ENCODE data around the gene CD248.
"Not testable (repeated sequence)": the region's sequence is repeated elsewhere in the genome, so short reads cannot be mapped to it uniquely, and the experiment has no call there.

Gene CD248

DNA sequence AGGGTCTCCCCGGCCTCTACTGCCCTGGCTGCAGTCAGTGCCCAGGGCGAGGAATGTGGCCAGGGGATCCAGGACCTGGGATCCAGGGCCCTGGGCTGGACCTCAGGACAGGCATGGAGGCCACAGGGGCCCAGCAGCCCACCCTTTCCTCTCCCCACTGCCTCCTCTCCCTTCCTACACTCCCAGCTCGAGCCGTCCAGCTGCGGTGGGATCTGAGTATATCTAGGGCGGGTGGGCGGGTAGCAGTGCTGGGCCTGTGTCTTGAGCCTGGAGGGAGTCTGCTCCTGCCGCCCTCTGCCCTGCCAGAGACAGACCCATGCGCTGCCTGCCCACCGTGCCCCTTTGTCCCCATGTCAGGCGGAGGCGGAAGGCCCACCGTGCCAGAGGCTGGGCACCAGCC is 40.2 kb downstream of the CD248 start:
- DNase-seq (ENCODE audit: low read depth): not testable (repeated sequence)

DNA sequence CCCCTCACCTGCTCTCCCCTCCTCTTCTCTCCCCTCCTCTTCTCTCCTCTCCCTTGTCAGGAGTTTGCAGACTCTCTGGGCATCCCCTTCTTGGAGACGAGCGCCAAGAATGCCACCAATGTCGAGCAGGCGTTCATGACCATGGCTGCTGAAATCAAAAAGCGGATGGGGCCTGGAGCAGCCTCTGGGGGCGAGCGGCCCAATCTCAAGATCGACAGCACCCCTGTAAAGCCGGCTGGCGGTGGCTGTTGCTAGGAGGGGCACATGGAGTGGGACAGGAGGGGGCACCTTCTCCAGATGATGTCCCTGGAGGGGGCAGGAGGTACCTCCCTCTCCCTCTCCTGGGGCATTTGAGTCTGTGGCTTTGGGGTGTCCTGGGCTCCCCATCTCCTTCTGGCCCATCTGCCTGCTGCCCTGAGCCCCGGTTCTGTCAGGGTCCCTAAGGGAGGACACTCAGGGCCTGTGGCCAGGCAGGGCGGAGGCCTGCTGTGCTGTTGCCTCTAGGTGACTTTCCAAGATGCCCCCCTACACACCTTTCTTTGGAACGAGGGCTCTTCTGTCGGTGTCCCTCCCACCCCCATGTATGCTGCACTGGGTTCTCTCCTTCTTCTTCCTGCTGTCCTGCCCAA is 40.7 kb downstream of the CD248 start:
- no peak for DNase-seq (ENCODE audit: low read depth)

DNA sequence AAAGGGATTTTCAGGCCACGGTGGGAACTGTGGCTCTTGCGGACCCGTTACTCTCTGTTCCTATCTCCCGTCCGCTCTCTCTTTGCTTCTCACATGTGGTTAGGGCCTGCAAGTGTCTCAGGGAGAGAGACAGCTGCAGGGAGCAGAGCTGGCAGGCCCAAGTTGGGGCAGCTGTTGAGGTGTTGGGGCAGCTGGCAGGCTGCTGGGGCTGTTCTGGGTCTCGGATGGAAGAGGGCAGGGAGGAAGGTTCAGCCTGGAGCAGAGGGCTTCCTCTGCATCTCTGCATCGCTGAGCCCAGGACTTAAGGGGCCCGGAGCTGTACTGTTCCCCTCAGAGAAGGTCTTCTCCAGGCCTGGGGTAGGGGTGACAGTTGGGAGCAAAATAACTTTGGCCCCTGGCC is 41.4 kb downstream of the CD248 start:
- no peak for DNase-seq (ENCODE audit: low read depth)

DNA sequence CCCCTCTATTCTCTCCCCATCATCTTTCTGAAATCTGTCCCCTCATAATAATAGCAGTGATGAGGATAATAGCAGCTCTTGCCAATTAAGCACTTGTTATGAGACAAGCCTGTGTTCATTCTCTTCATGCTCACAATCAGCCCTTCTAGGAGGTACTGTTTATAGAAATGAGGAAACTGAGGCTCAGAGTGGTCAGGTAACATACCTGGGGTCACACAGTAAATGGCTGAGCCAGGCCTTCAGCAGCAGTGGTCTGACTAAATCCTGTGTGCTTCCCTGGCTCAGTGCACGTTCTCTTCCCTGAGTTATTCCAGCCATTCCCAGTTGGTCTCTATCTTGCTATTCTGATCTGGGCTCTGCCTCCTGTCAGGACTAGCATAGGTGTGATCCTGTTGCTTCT is 42.6 kb downstream of the CD248 start:
- no peak for DNase-seq (ENCODE audit: low read depth)

DNA sequence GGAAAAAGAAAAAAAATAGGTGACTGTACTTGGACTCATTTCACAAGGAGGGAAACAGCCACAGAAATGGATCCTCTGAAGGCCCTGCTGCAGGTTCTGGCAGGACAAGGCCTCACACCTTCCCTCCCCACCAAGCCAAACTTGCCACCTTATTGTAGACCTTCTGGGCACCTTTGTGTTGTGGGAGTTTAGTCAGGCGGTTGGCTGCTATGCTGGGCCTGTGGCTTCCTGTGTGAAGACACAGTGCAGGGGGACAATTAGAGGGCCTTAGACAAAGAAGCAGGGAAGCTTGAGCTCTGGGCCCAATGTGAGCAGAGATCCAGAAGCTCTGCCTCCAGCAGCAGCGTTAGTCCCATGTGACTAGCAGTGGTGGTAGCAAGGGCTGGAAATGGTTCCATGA is 44.2 kb downstream of the CD248 start:
- DNase-seq (ENCODE audit: low read depth): no peak

DNA sequence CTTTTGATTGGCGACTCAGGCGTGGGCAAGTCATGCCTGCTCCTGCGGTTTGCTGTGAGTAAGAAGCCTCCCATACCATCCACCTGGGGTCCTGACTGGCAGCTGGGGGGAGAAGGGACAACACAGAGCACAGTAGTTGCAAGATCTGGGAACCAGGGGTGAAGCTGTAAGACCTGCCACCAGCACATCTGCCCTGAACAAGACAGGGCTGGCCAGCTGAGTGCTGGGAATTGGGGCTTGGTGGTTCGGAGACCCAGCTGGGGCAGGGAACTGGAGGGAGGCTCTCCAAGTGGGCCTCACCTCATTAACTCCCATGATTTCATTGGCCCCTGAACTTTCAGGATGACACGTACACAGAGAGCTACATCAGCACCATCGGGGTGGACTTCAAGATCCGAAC is 45.0 kb downstream of the CD248 start:
- DNase-seq (ENCODE audit: low read depth): no peak

DNA sequence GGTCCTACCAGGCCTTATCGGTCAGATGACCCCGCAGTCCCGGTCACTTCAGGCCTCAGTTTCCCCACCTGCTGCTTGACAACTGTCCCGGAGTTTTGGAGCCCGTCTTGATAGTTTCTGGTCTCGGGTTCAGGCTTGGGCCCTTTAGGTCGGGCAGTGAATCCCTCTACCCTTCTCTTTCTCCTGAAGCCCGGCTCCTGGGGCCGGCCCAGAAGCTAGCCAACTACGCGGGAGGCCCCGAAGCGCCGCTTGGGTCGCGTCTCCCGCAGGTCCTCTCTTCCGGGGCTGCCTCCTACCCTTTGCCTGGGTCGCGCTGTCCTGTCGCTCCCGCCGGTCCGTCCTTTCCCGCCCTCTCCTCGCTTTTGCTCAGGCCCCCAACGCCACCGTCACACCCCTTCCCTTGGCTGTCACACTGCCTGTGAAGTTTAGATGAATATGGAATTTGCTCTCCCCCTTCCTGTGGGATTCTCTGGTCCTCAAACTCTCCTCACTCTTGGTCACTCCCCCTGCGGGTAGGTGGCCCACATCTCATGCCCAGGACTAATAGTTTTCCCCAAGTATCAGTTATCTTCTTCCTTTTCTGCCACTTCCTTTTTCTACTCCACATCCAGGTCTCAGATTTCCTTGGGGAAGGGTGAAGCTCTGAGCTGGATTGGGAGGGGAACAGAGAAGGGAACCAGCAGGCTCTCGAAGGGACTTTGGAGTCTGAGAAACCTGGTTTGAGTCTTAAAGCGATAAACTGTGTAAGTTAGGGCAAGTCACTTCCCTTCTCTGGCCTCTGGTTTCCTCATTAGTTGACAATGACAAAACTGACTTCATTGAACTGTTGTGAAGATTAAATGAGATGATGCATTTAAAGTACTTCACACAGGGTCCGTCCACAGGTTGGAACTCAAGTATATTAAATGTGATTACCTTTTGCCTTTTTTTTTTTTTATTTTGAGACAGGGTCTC is 47.6 kb downstream of the CD248 start:
- no peak for DNase-seq (ENCODE audit: low read depth)

DNA sequence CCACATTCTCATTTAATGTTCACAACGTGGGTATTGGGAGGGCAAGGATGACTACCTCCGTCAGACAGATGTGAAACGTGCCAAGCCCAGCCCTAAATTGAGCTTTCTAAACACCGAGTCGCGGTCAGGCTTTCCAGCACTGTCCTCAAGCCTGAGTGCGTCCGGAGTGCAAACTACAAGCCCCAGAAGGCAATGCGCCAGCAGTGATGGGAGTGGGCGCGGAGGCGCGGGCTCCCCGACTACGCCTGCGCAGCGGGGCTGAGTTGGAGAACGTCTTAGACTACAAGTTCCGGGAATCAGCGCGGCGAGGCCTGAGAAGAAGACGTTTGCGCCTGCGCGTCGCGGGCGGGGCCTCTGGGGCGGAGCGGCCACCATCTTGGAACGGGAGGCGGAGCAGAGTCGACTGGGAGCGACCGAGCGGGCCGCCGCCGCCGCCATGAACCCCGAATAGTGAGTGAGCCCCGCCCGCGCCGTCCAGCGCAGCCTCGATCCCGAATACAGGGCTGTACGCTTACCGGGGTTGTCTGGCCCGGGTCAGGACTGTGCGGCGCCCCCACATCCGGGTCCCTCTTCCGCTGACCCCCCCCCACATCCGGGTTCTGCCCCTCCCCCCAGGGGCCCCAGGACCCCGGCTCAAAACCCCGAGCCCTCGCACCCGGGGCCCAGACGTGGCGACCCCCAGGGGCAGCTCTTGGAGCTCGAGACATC is 48.4 kb downstream of the CD248 start, which contains the start of gene RAB1B:
Gene RAB1B (plus strand): TSS at position 396 of the 708 bp plus-strand sequence. CDS start 41 bp downstream, at position 437.
- peak; percentile 92 for DNase-seq (ENCODE audit: low read depth)

DNA sequence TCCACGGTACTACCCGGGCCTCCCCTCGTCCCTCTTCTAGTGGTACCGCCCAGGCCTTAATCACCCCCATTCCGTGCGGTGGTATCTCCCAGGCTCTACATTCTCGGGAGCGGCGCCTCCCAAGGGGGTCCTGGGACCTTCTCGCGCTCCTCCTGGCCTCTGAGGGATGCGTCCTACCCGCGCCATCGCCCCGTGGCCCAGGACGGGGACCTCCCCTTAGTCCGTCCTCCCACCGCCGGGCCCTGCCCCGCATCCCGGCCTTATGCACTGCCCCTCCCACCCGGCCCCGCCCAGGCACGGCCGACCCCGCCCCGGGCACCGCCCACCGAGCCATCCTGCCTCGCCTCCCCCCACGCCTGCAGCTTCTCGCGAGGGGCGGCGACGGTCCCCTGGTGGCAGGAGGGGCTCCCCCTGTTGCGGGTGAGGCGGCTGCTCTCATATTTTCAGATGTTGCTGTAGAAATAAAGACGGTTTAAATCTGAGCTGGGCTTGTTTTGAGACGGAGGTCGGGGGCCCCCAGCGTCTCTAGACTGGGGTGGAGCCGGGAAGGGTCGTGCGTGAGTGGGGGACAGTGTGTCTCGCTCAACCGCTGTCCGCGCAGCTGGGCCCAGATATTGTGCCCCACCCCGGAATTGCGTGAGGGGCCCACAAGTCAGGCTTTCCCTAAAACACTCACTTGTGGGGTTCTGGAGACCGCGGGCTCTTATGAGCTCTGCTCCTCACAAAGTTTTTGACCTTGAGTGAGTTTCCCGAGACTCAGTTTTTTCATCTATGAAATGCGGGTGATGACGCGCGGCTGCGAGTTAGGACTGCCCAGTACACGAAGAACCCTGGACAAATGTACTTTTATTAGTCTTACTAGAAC is 49.2 kb downstream of the CD248 start:
- DNase-seq (ENCODE audit: low read depth): peak; percentile 29

DNA sequence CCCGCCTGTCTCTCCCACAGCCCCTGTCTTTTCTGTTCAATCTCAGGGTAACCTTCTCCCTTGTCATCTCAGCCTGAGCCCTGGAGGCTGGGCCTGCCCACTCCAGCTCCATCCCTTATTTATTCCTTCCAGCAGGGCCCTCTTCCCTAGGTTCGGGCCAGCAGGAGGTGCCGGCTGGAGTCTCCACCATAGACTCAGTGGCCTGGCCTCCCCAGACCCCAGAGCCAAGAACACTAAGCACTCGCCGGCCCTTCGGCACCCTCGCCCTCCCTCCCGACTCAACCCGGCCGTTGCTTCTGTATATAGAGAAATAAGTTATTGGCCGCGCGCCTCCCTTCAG is 49.8 kb downstream of the CD248 start:
- no peak for DNase-seq (ENCODE audit: low read depth)

DNA sequence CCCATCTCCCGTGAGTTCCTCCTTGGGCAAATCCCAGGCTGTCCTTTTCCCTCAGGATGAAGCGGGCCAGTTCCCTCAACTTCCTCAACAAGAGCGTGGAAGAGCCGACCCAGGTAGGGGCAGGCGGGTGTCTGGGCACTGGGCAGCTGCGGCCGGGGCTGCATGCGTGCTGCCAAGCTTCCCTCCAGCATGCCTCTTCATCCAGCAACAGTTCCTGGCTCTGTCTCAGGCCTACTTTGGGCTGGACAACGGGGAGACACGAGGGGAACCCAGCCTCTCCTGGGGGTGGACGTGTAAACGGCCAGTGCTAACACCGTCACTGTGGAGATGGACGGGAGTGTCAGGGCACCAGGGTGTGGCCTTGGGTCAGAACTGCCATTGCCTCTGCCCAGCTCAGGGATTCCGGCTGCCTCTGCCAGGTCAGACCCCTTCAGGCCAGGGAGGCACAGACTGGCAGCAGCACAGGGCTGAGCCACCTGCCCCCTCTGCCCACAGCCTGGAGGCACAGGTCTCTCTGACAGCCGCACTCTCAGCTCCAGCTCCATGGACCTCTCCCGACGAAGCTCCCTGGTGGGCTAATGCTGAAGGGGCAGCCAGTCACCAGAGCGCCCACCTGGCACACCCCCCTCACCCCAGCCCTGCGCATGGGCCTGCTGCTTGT is 50.3 kb downstream of the CD248 start:
- DNase-seq (ENCODE audit: low read depth): no peak

DNA sequence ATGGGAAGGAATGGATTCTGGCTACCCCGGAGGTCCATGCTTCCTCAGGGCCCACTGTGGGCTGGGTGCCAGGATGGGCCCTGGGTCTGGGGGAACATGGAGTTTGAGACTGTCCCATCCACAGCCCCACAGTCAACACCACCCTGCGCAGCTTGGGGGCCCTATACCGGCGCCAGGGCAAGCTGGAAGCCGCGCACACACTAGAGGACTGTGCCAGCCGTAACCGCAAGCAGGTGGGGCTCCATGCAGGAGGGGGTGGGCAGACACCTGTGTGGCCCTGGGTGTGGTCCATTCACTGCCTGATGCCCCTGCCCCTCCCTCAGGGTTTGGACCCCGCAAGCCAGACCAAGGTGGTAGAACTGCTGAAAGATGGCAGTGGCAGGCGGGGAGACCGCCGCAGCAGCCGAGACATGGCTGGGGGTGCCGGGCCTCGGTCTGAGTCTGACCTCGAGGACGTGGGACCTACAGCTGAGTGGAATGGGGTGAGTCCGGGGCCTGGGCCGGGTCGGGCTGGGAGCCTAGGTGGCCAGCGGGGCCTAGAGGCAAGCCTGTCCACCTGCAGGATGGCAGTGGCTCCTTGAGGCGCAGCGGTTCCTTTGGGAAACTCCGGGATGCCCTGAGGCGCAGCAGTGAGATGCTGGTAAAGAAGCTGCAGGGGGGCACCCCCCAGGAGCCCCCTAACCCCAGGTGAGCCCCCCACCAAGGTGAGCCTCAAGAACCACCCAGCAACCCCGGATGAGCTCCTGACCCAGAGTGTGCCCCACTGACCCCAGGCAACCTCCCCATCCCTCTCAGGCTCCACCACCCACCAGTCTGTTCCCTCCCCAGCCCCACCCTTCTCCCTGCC is 51.1 kb downstream of the CD248 start:
- no peak for DNase-seq (ENCODE audit: low read depth)

DNA sequence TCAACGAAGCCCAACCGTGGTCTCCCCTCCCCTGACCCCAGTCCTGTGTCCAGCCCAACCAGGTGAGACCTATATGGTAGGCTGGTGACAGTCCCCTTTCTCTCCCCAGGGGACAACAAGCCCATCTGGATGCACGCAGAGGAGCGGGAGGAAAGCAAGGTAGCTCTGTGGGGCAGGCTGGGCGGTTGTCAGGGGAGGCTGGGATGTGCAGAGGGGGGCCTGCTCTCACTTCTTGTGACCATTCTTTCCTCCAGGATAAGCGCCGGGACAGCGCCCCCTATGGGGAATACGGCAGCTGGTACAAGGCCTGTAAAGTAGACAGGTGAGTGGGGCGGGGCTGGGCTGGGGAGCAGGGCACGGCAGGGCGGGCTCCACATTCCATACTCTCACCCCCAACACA is 51.9 kb downstream of the CD248 start:
- no peak for DNase-seq (ENCODE audit: low read depth)
